ENCODE data around the gene CYP11A1.

CYP11A1 gene

DNA sequence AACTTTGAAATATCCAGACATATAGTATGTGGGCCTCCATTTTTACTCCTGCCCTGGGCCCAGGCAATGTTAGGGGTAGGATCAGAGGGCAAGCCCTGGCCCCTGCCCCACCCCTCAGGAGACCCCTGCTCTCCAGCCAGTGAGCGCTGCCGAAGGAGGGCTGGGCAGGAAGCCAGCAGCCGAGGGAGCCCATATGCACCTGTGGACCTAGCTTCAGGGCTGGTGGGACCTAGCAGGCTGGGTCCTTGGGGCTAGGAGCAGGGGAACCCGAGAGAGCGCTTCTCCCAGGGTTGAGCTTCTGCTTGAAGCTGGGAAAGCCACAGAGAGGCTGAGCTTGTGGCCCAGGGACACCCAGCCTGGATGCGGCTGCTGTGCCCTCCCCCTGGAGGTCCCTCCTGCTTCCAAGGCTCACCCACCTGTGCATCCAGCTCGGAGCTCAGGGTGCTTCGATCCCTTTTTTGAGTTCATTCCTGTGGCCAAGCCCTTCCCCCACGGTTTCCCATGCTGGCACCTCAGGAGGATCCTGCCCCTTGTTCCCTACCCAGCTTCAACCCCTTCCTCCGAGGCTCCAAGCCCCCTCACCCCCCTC, 21.0 kb upstream of the CYP11A1 start:
- no peak for DNase-seq (ENCODE audit: low spot score)

GRCh38 chr15:74387621-74388362, 20.3 kb upstream of the CYP11A1 start:
- no peak for DNase-seq (ENCODE audit: low spot score)

GRCh38 chr15:74387141-74387541, 19.7 kb upstream of the CYP11A1 start:
- DNase-seq (ENCODE audit: low spot score), result peak; percentile 45

GRCh38 chr15:74386496-74387140, 19.2 kb upstream of the CYP11A1 start:
- no peak for DNase-seq (ENCODE audit: low spot score)

- no peak for DNase-seq (ENCODE audit: low spot score)
Measured at GRCh38 chr15:74385733-74386132, 18.3 kb upstream of the CYP11A1 start.

DNA sequence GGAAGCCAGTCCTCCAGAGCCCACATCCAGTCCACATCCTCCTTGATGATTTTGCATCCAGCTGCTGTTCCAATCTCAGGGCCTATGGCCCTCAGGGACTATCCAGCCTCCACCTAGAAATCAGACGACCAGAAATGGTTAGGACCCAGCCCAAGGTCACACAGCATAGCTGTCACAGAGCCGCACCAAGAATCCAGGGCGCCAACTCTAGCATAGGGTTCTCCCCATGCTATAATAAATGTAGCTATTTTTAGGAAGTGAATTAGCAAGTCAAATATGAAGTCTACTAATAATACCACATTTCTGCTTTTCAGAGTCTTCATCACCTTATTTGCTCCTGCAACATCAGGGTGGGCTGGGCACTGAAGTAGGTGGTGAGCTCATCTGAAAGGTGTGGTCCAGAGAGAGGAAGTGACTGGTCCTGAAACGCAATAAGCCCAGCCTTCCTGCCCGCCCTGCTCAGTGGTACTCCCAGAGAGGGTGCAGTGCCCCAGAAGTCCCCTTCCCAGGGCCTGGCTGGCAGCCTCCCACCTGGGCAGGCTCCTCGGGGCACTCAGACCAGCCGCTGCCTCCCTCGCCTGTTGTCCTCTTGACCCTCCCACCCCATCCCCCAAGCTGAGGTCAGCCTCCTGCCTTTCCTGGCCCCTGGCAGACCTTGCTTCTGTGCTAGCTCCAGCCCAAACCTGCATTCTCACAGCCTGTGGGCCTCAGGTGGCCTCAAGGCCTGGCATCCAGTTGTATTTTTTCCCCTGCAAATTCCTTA, 17.6 kb upstream of the CYP11A1 start:
- DNase-seq (ENCODE audit: low spot score), result peak; percentile 71

- no peak for DNase-seq (ENCODE audit: low spot score)
Measured at GRCh38 chr15:74384566-74384880, 17.1 kb upstream of the CYP11A1 start.

GRCh38 chr15:74383695-74384565, 16.5 kb upstream of the CYP11A1 start:
- peak; percentile 53 for DNase-seq (ENCODE audit: low spot score)

DNA sequence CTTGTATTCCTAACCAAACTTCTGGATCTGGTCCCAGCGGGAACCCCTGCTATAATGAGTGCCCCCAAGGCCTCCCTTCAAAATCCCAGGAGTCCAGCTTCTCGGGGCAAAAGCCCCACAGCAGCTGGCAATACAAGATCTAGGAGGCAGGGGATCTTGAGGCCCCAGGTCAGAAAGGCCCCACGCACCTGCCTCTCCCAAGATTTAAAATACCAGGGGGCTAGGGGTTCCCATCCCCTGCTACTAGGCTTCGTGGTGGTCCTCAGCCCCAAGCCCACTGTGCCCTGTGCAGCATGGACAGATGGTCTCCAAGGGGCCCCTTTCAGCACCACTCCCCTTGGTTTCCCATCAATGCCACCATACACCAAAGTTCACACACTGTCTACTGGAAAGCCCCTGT, 15.8 kb upstream of the CYP11A1 start:
- no peak for DNase-seq (ENCODE audit: low spot score)

- DNase-seq (ENCODE audit: low spot score), result peak; percentile 72
Measured at GRCh38 chr15:74382004-74382816, 14.8 kb upstream of the CYP11A1 start.

DNA sequence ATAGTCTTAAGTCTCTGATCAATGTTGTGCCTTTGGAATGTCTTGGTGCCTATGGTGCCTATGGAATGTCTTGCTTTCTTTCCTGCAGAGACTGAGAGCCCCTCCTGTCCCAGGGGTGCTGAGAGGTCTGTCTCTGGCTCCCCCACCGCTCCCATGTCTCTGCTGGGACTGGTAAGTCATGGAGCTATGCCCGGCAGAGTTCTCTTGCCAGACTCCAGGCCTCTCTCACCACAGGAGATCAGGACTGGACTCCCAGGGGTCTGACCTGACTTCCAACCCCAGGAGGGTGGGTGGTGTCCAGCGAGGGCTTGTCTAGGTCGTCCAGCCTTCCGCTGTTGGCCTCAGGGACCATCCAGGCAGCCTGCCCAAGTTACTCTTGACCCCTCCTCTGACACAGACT, 14.0 kb upstream of the CYP11A1 start:
- DNase-seq (ENCODE audit: low spot score), result no peak

DNA sequence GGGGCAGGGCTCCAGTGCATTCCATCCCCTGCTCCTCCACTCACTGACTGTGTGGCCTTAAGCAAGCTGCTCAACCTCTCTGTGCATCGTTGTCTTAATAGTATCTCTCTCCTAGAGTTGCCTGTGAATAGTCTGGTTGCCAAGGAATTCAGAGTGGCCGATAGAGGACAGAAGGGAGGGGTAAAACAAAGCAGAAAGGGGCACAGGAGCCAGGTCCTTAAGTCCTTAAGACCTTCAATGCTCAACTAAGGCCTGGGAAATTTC, 13.7 kb upstream of the CYP11A1 start:
- DNase-seq (ENCODE audit: low spot score), result no peak

DNA sequence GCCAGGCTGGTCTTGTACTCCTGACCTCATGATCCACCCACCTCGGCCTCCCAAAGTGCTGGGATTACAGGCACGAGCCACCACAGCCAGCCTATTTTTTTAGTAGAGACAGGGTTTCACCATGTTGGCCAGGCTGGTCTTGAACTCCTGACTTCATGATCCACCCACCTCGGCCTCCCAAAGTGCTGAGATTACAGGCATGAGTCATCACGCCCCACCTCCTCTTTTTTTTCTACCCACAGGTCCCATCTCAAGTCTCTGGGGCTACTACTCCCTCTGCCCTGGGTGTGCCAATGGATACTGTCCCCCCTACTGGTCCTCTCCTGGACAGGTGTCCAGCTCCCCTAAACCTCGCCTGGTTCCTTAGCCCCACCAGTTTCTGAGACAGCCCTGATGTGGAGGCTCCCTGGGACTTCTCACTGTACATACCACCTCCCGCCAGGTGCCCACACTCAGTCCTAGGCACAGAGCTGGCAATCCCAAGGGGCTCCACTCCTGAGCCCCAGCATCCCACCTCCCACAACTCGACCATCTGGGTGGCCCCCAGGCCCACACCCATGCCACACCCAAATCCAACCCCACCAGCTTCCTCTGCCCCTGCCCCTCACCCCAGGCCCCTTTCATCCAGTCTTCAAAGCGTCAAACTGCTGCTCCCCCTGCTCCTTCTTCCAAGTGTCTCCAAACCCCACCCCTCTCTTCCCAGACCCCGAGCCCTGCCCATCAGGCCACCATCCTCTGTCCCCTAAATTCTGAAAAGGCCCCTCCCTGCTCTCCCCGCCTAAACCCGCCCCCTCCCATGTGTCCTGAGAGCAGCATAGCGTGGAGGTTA, 13.1 kb upstream of the CYP11A1 start:
- DNase-seq (ENCODE audit: low spot score), result no peak

- DNase-seq (ENCODE audit: low spot score), result no peak
Measured at GRCh38 chr15:74378848-74379247, 11.4 kb upstream of the CYP11A1 start.

- no peak for DNase-seq (ENCODE audit: low spot score)
Measured at GRCh38 chr15:74377831-74378766, 10.7 kb upstream of the CYP11A1 start.

GRCh38 chr15:74376825-74377581, 9.6 kb upstream of the CYP11A1 start:
- no peak for DNase-seq (ENCODE audit: low spot score)

DNA sequence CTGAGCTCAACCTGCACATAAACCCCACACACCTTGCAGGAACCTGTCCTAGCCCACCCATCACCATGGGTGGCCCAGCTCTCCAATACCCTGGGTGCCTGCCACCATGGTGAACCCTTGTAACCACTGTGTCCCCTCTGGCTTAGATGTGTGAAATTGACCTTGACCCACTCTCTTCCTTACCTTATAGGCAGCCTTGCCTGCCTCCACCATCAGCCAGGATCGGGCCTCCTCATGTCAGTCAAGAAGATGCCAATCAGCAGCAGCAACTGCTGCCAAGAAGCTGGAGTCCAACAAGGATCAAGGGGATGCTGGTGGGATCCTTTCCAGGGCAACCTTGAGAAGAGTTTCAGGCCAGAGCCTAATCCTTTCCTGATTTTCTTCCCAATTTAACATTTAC, 8.8 kb upstream of the CYP11A1 start:
- no peak for DNase-seq (ENCODE audit: low spot score)

DNA sequence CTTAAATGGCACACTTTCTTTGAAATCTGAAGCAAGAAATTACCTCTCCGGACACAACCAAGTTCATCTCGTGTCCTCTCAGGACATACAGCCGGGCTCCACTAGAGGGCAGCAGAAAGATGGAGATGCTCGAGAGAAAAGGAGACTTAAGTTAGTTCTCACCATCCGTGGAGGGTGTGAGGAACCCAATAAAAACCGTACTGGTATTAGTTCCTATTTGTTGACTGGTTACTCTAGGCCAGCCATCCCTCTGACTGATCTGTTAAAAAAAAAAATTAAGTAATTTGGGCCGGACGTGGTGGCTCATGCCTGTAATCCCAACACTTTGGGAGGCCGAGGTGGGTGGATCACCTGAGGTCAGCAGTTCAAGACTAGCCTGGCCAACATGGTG, 7.9 kb upstream of the CYP11A1 start:
- peak; percentile 93 for DNase-seq (ENCODE audit: low spot score)

All from NAMALWA (cell line).